ENCODE data around the gene PTPRN. TPM values are rescaled to one million over a fixed set of nuclear protein-coding genes. Genes with fewer than 3 reads are reported as not detected.

The PTPRN gene
- total and polyA plus RNA-seq, 2 donors (not counting 3 experiments of a cell fraction or from before 2014, with no cell fraction given): not detected

DNA sequence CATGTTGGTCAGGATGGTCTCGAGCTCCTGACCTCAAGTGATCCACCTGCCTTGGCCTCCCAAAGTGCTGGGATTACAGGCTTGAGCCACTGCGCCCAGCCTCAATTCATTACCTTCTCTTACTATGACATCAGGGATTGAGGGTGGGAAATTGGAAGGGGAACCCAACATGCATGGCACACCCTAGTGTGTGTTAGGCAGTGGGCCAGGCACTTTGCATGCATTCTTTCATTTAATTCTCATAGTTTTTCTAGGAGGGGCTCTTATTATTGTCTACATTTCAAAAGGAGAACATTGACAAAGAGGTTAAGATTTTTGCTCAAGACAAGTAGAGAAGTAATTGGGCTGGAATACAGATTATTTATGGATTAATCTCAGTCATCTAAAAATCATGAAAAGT lies 40.9 kb downstream of the PTPRN start:
- Histone ChIP-seq H3K27ac (ENCODE audit: insufficient read depth, low read depth, low read length) (no peak overlapping the region), H3K4me1 (ENCODE audit: control insufficient read depth, extremely low read depth, insufficient read depth, low read length) (no peaks in the 10 kb centered on the region), H3K9ac (replicated peaks; ENCODE audit: extremely low read depth, insufficient read depth, low read length) (no peak overlapping the region), H2AFZ (ENCODE audit: low read depth, low read length) (no peak overlapping the region), H3K36me3 (ENCODE audit: control insufficient read depth in 2 of 2, extremely low read depth in 1 of 2, insufficient read depth in 2 of 2, low read length in 2 of 2) (no peaks in the 10 kb centered on the region), H4K20me1 (replicated peaks; ENCODE audit: control insufficient read depth, extremely low read depth, insufficient read depth, low read length) (no peaks in the 10 kb centered on the region), H3K79me2 (ENCODE audit: control insufficient read depth, insufficient read depth, low read length) (no peaks in the 10 kb centered on the region), H3K27me3 (ENCODE audit: control insufficient read depth in 2 of 2, insufficient read depth in 2 of 2, low read length in 2 of 2) (peaks cover 8 to 13% of the 10 kb centered on the region in 2 experiments), H3K9me3 (replicated peaks; ENCODE audit: control insufficient read depth, insufficient read depth, low read length) (no peaks in the 10 kb centered on the region), H3K9me1 (replicated peaks; ENCODE audit: control insufficient read depth, extremely low read depth, insufficient read depth, low read length) (no peaks in the 10 kb centered on the region), H3K4me3 (replicated peaks in 1 of 3; ENCODE audit: insufficient read depth in 1 of 3, low read depth in 1 of 3, low read length in 3 of 3) (no peak overlapping the region), H3K4me2 (ENCODE audit: insufficient read depth, low read length) (no peak overlapping the region)
- dilution Hi-C loops (cut with MboI; ENCODE audit: extremely low pct_ligation_motif_present, low sequenced_read_pairs) (no loop called here), intact Hi-C loops (cut with micrococcal nuclease) (no loop called here)
- no peak for TF ChIP-seq GATA2 (IDR thresholded peaks at IDR 0.05; ENCODE audit: insufficient read depth, insufficient read length, low read depth, low read length)
- TF ChIP-seq, protein P1, sequence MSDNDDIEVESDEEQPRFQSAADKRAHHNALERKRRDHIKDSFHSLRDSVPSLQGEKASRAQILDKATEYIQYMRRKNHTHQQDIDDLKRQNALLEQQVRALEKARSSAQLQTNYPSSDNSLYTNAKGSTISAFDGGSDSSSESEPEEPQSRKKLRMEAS (IDR thresholded peaks at IDR 0.05; ENCODE audit: insufficient read depth, insufficient read length): no peak
- no peak for TF ChIP-seq MYC (IDR thresholded peaks at IDR 0.05; ENCODE audit: low read depth, low read length)
- TF ChIP-seq, protein P2, sequence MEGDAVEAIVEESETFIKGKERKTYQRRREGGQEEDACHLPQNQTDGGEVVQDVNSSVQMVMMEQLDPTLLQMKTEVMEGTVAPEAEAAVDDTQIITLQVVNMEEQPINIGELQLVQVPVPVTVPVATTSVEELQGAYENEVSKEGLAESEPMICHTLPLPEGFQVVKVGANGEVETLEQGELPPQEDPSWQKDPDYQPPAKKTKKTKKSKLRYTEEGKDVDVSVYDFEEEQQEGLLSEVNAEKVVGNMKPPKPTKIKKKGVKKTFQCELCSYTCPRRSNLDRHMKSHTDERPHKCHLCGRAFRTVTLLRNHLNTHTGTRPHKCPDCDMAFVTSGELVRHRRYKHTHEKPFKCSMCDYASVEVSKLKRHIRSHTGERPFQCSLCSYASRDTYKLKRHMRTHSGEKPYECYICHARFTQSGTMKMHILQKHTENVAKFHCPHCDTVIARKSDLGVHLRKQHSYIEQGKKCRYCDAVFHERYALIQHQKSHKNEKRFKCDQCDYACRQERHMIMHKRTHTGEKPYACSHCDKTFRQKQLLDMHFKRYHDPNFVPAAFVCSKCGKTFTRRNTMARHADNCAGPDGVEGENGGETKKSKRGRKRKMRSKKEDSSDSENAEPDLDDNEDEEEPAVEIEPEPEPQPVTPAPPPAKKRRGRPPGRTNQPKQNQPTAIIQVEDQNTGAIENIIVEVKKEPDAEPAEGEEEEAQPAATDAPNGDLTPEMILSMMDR (IDR thresholded peaks at IDR 0.05; ENCODE audit: extremely low read depth in 1 of 2, insufficient read depth in 1 of 2, low read depth in 1 of 2, low read length in 2 of 2): no peak
- no peak for TF ChIP-seq POLR2AphosphoS5 (IDR thresholded peaks at IDR 0.05; ENCODE audit: insufficient read depth, low read depth, low read length)
- no peak for TF ChIP-seq POLR2A (IDR thresholded peaks at IDR 0.05; ENCODE audit: low read depth, low read length)
- no peak for TF ChIP-seq EZH2 (IDR thresholded peaks at IDR 0.05; ENCODE audit: borderline replicate concordance, low read depth, low read length, severe bottlenecking)
- TF ChIP-seq FOS (IDR thresholded peaks at IDR 0.05; ENCODE audit: borderline replicate concordance, insufficient read depth, low read length): no peak
- TF ChIP-seq JUN (IDR thresholded peaks at IDR 0.05; ENCODE audit: borderline replicate concordance, insufficient read depth, insufficient read length, low read depth): no peak
- FAIRE-seq (no peak), DNase-seq (ENCODE audit: low read depth, low spot score) (no peak)
- ChIA-PET CTCF (interaction anchor here (0.8 kb wide), 1 partner anchor 11 kb away, joined by 3 read pairs; the partner anchor contains the start of gene DNAJB2), POLR2A (no interaction called here)
- BruUV-seq (replicated peaks): no TSS peak

Data from endothelial cell of umbilical vein (primary cell).